Ovary (tissue), 9 donors: ENCODE measurements around the gene PLVAP. TPM values are rescaled to one million over a fixed set of nuclear protein-coding genes. Genes with fewer than 3 reads are reported as not detected.

Experiments used
- DNase-seq, 5 donors: peaks; one replicate each; pipeline ENCODE4 v3.0.0-alpha.2; 2019 to 2020
- H3K27ac ChIP-seq, 2 donors: fragments of 200-600 bp; one replicate each; pipeline versions ENCODE4 v1.5.1 to v1.8.0; 2019 to 2022
- H3K27me3 ChIP-seq: fragments of 200-600 bp; one replicate; pipeline ENCODE4 v1.8.0; 2022
- H3K36me3 ChIP-seq: fragments of 200-600 bp; sonication (generic); one replicate; pipeline ENCODE4 v1.5.1; 2019
- H3K4me1 ChIP-seq: one replicate; pipeline ENCODE4 v1.8.1; 2013; ENCODE audit warnings: mild to moderate bottlenecking, moderate library complexity; ENCODE audit not compliant: insufficient read depth
- H3K4me3 ChIP-seq: fragments of 200-600 bp; sonication (generic); one replicate; pipeline ENCODE4 v1.5.1; 2017
- H3K9me3 ChIP-seq, 2 donors: fragments of 200-600 bp in 1 of 2; sonication (generic) in 1 of 2; one replicate each; pipeline versions ENCODE4 v1.5.1 to v1.8.1; 2013 to 2019; ENCODE audit warnings: mild to moderate bottlenecking in 1 of 2, moderate library complexity in 1 of 2
- CTCF ChIP-seq, 3 donors: fragments of 450-650 bp in 2 of 3; fragments of 200-600 bp in 1 of 3; IDR thresholded peaks; one replicate each; pipeline versions ENCODE4 v1.5.1 to v1.8.0; 2016 to 2022; ENCODE audit warnings: antibody characterized with exemption in 3 of 3, mild to moderate bottlenecking in 1 of 3
- EP300 ChIP-seq: sonication (generic); formaldehyde crosslinking; IDR thresholded peaks from one replicate; pipeline ENCODE4 v1.6.1; 2017; ENCODE audit warnings: antibody characterized with exemption
- POLR2A ChIP-seq: fragments of 450-650 bp; IDR thresholded peaks from one replicate; pipeline ENCODE4 v1.6.1; 2017; ENCODE audit warnings: antibody characterized with exemption, mild to moderate bottlenecking, moderate library complexity
- WGBS, 3 donors: extraction: QIAGEN DNeasy Blood & Tissue Kit in 1 of 3; methylation state at CpG; one replicate each; pipeline versions ENCODE4 v1.1.5 to v1.1.7; 2013 to 2017; 5-methylcytosine and 5-hydroxymethylcytosine counted together
- intact Hi-C, 4 donors: fragments of 100-400 bp; cut with DNase I; formaldehyde crosslinking; loops; one replicate each; pipeline versions ENCODE4 v1.11.0 to v1.15.1; 2022 to 2023
- polyA plus RNA-seq, 2 donors: library from polyadenylated mRNA; stranded (reverse); fragments of 200-250 nt in 1 of 2; fragments of 350-450 nt in 1 of 2; fragmentation: Illumina TruSeq in 1 of 2; extraction: RNeasy Lipid Tissue Mini Kit (QIAGEN cat#74804) in 1 of 2; gene quantifications; one replicate each; pipeline ENCODE4 v1.2.3, GENCODE V29; 2013 to 2014
- total RNA-seq, 7 donors: library from RNA; depleted of rRNA in 2 of 7; stranded (reverse); fragments of >200 nt in 2 of 7; fragmentation: NEBNext Ultra II Directional in 3 of 7; extraction: Animal tissue kit (Norgen Biotek cat#: 25700) in 3 of 7; gene quantifications; one replicate each; pipeline versions ENCODE4 v1.1.0 to v1.2.4, GENCODE V29; 2016 to 2023
- donor health status: DM: no; HTN: no; CAD: no; lungs with moderate emphysema.
- donor health status: DM: no; HTN: no; CAD: no.
- donor health status: Bipolar disorder and iron deficiency.
- donor health status: DM: yes; HTN: yes; CAD: no.
- donor health status: DM: no; HTN: no; CAD: no.
- donor health status: DM: yes; HTN: yes; CAD: no.

PLVAP gene
- total and polyA plus RNA-seq, 9 donors, result 2.0 to 22.7 (median 8.3) TPM

GRCh38 chr19:17359905-17360800 lies 17.0 kb downstream of the PLVAP start:
- no peaks in the 10 kb centered on the region for H3K4me1 ChIP-seq
- no peak for DNase-seq

GRCh38 chr19:17358395-17358794 lies 18.7 kb downstream of the PLVAP start:
- WGBS, 3 donors, result 80 to 88% (median 84%) methylated on average over 7 of the region's 7 CpGs
- no peak for DNase-seq
- Histone ChIP-seq H3K4me3 (no peak overlapping the region), H3K4me1 (no peaks in the 10 kb centered on the region), H3K27ac (no peak overlapping the region), H3K9me3 (no peaks in the 10 kb centered on the region), H3K27me3 (no peaks in the 10 kb centered on the region), H3K36me3 (no peaks in the 10 kb centered on the region)
- intact Hi-C loops, result no loop called here
- TF ChIP-seq POLR2A, result no peak
- no peak for TF ChIP-seq EP300

More at GRCh38 chr19:17359905-17360800, 17.0 kb downstream of the PLVAP start:
- Histone ChIP-seq H3K9me3 (no peaks in the 10 kb centered on the region), H3K36me3 (no peaks in the 10 kb centered on the region), H3K27ac (no peak overlapping the region), H3K27me3 (no peaks in the 10 kb centered on the region), H3K4me3 (no peak overlapping the region)
- TF ChIP-seq POLR2A (no peak), CTCF (IDR thresholded peaks at IDR 0.05) (no peak), EP300 (no peak)
- intact Hi-C loops, result no loop called here
- 84 to 91% (median 88%) methylated on average over 6 of the region's 6 CpGs for WGBS, 3 donors

- no peaks in the 10 kb centered on the region for H3K27me3 ChIP-seq
- intact Hi-C loops, result no loop called here
- no peak overlapping the region for H3K27ac ChIP-seq
These were observed 19.4 kb downstream of the PLVAP start for GRCh38 chr19:17357724-17358123.

GRCh38 chr19:17357078-17357666 lies 20.0 kb downstream of the PLVAP start:
- Histone ChIP-seq H3K27me3 (no peaks in the 10 kb centered on the region), H3K27ac (no peak overlapping the region), H3K9me3 (no peaks in the 10 kb centered on the region), H3K36me3 (no peaks in the 10 kb centered on the region), H3K4me1 (no peaks in the 10 kb centered on the region), H3K4me3 (no peak overlapping the region)
- no peak for DNase-seq
- 87 to 94% (median 90%) methylated on average over 7 of the region's 7 CpGs for WGBS, 3 donors
- intact Hi-C loops, result no loop called here
- TF ChIP-seq EP300, result no peak

More at GRCh38 chr19:17357724-17358123, 19.4 kb downstream of the PLVAP start:
- TF ChIP-seq CTCF (IDR thresholded peaks at IDR 0.05), result no peak
- no peak for TF ChIP-seq EP300
- TF ChIP-seq POLR2A, result no peak
- DNase-seq, result no peak
- Histone ChIP-seq H3K9me3 (no peaks in the 10 kb centered on the region), H3K4me1 (no peaks in the 10 kb centered on the region), H3K4me3 (no peak overlapping the region), H3K36me3 (no peaks in the 10 kb centered on the region)
- WGBS, 3 donors, result 82 to 84% (median 84%) methylated on average over 11 of the region's 11 CpGs

GRCh38 chr19:17353386-17353785 lies 23.8 kb downstream of the PLVAP start:
- DNase-seq, result no peak
- H3K27ac ChIP-seq, result no peak overlapping the region
- H3K27me3 ChIP-seq, result no peaks in the 10 kb centered on the region
- no peak for TF ChIP-seq CTCF (IDR thresholded peaks at IDR 0.05)
- TF ChIP-seq EP300, result no peak
- no peak for TF ChIP-seq POLR2A
- no peaks in the 10 kb centered on the region for H3K4me1 ChIP-seq
- no peaks in the 10 kb centered on the region for H3K36me3 ChIP-seq
- H3K4me3 ChIP-seq, result no peak overlapping the region
- H3K9me3 ChIP-seq, result no peaks in the 10 kb centered on the region
- intact Hi-C loops, result no loop called here
- 82 to 85% (median 83%) methylated on average over 8 of the region's 8 CpGs for WGBS, 3 donors
